Fibroblast of lung (primary cell): ENCODE data around the gene CNN3.

Source experiments
- EZH2 ChIP-seq: IDR thresholded peaks from 2 replicates; pipeline ENCODE4 v1.5.1; 2012; ENCODE audit warnings: low read length, control low read depth, mild to moderate bottlenecking; ENCODE audit errors: missing control alignments
- TF ChIP-seq, protein P1 (sequence below), 2 donors: IDR thresholded peaks in 1 of 2; conservative IDR thresholded peaks in 1 of 2; 1 replicate in 1 of 2; 2 replicates in 1 of 2; pipeline ENCODE4 v1.5.1; 2011 to 2012; ENCODE audit warnings: low read length in 2 of 2, control low read depth in 1 of 2, inconsistent platforms in 1 of 2, low read depth in 1 of 2, mild to moderate bottlenecking in 1 of 2

GRCh38 chr1:94931254-94931841 lies 4.4 kb upstream of the CNN3 start:
- TF ChIP-seq, protein P1, sequence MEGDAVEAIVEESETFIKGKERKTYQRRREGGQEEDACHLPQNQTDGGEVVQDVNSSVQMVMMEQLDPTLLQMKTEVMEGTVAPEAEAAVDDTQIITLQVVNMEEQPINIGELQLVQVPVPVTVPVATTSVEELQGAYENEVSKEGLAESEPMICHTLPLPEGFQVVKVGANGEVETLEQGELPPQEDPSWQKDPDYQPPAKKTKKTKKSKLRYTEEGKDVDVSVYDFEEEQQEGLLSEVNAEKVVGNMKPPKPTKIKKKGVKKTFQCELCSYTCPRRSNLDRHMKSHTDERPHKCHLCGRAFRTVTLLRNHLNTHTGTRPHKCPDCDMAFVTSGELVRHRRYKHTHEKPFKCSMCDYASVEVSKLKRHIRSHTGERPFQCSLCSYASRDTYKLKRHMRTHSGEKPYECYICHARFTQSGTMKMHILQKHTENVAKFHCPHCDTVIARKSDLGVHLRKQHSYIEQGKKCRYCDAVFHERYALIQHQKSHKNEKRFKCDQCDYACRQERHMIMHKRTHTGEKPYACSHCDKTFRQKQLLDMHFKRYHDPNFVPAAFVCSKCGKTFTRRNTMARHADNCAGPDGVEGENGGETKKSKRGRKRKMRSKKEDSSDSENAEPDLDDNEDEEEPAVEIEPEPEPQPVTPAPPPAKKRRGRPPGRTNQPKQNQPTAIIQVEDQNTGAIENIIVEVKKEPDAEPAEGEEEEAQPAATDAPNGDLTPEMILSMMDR (conservative IDR thresholded peaks at IDR 0.05 in 1 of 2, IDR thresholded peaks at IDR 0.05 in 1 of 2; ENCODE audit: low read depth in 1 of 2, low read length in 2 of 2), result no peak
- TF ChIP-seq EZH2, result no peak
